SU-DHL-6 (cell line): ENCODE measurements around the gene MED12L.

Experiments used
- H2AFZ ChIP-seq: fragments of 200-600 bp; sonication (generic); 2 replicates; pipeline ENCODE4 v1.6.1; 2014; ENCODE audit warnings: low read depth, mild to moderate bottlenecking, moderate library complexity, mixed read lengths, antibody characterized with exemption, low read length; ENCODE audit not compliant: severe bottlenecking
- H3F3A ChIP-seq: fragments of 200-600 bp; shearing (Covaris generic); 2 replicates; pipeline ENCODE4 v1.6.0; 2016; ENCODE audit warnings: antibody characterized with exemption, mild to moderate bottlenecking; ENCODE audit not compliant: insufficient read depth
- H3K27ac ChIP-seq: fragments of 200-600 bp; sonication (generic); 2 replicates; pipeline ENCODE4 v1.5.1; 2016; ENCODE audit warnings: low read depth, mild to moderate bottlenecking, low read length, moderate library complexity, mixed read lengths
- H3K27me3 ChIP-seq: fragments of 200-600 bp; sonication (generic), shearing (Covaris generic); 2 replicates; pipeline ENCODE4 v1.6.0; 2014; ENCODE audit warnings: mild to moderate bottlenecking, low read length
- H3K36me3 ChIP-seq: fragments of 200-600 bp; sonication (generic); 2 replicates; pipeline ENCODE4 v1.6.1; 2014; ENCODE audit warnings: mild to moderate bottlenecking, low read length, mixed read lengths
- H3K4me2 ChIP-seq: fragments of 300-600, 200-600 bp; shearing (Covaris generic), sonication (generic); 2 replicates; pipeline ENCODE4 v1.6.0; 2014; ENCODE audit warnings: low read length, low read depth, mild to moderate bottlenecking; ENCODE audit not compliant: poor library complexity, severe bottlenecking
- H3K4me3 ChIP-seq: fragments of 200-600 bp; sonication (generic); 2 replicates; pipeline ENCODE4 v1.5.1; 2014; ENCODE audit warnings: antibody characterized with exemption, low read length, mild to moderate bottlenecking, mixed read lengths; ENCODE audit not compliant: insufficient read depth, poor library complexity, severe bottlenecking
- H3K79me2 ChIP-seq: fragments of 200-600 bp; sonication (generic); 2 replicates; pipeline ENCODE4 v1.6.1; 2014; ENCODE audit warnings: mild to moderate bottlenecking, low read length, moderate library complexity; ENCODE audit not compliant: insufficient read depth
- H3K9ac ChIP-seq: fragments of 200-600 bp; sonication (generic); 2 replicates; pipeline ENCODE4 v1.7.0; 2014; ENCODE audit warnings: mild to moderate bottlenecking, low read length
- H3K9me2 ChIP-seq: fragments of 200-600 bp; sonication (generic); replicated peaks from 2 replicates; pipeline ENCODE4 v1.6.1; 2014; ENCODE audit warnings: low read length; ENCODE audit not compliant: insufficient read depth
- H3K9me3 ChIP-seq: fragments of 200-600 bp; sonication (generic); 2 replicates; pipeline ENCODE4 v1.6.1; 2014; ENCODE audit warnings: low read length, mixed read lengths; ENCODE audit not compliant: insufficient read depth
- H4K20me1 ChIP-seq: fragments of 200-600 bp; sonication (generic); 2 replicates; pipeline ENCODE4 v1.6.1; 2014; ENCODE audit warnings: low read depth, mild to moderate bottlenecking, antibody characterized with exemption, low read length, moderate library complexity, mixed read lengths
- EZH2phosphoT487 ChIP-seq: fragments of 200-600 bp; sonication (generic), shearing (Covaris generic); conservative IDR thresholded peaks from 2 replicates; pipeline ENCODE4 v1.6.1; 2018; ENCODE audit warnings: mild to moderate bottlenecking, antibody characterized with exemption, low read length, moderate library complexity, mixed read lengths
- TF ChIP-seq, protein P1 (sequence below): fragments of 200-600 bp; sonication (generic); IDR thresholded peaks from one replicate; pipeline ENCODE4 v1.5.1; 2017; ENCODE audit warnings: antibody characterized with exemption, mild to moderate bottlenecking, low read length, moderate library complexity; ENCODE audit not compliant: insufficient read depth, poor library complexity, severe bottlenecking

Gene MED12L

DNA sequence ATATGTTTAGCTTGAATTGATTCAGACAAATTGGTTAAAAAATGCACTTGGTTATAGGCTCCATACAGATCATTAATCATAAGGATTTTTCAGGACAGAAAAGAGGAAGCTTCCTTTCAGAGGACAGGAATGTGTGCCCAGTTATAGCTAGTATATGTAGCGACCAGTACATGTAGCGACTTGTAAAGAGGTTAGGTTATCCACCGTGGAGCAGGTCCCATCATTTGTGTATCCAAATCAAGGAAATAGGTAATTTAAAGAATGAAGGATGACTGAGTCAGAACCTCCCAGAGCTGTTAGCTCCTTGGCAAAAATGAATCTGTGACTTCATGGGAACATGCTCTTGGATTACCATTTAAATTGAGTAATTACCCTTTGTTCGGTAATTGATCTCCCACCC is 314.9 kb downstream of the MED12L start:
- TF ChIP-seq, protein P1, sequence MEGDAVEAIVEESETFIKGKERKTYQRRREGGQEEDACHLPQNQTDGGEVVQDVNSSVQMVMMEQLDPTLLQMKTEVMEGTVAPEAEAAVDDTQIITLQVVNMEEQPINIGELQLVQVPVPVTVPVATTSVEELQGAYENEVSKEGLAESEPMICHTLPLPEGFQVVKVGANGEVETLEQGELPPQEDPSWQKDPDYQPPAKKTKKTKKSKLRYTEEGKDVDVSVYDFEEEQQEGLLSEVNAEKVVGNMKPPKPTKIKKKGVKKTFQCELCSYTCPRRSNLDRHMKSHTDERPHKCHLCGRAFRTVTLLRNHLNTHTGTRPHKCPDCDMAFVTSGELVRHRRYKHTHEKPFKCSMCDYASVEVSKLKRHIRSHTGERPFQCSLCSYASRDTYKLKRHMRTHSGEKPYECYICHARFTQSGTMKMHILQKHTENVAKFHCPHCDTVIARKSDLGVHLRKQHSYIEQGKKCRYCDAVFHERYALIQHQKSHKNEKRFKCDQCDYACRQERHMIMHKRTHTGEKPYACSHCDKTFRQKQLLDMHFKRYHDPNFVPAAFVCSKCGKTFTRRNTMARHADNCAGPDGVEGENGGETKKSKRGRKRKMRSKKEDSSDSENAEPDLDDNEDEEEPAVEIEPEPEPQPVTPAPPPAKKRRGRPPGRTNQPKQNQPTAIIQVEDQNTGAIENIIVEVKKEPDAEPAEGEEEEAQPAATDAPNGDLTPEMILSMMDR: no peak
- TF ChIP-seq EZH2phosphoT487: no peak
- H3K4me2 ChIP-seq: no peak overlapping the region
- H3K27me3 ChIP-seq: no peaks in the 10 kb centered on the region
- no peak overlapping the region for H3K9ac ChIP-seq
- peaks cover 26% of the 10 kb centered on the region; the same call in 1 of the 2 replicates for H3K36me3 ChIP-seq
- no peaks in the 10 kb centered on the region for H3K9me3 ChIP-seq
- no peaks in the 10 kb centered on the region for H4K20me1 ChIP-seq
- H3K4me3 ChIP-seq: no peak overlapping the region
- no peak overlapping the region for H2AFZ ChIP-seq
- H3K9me2 ChIP-seq: no peaks in the 10 kb centered on the region
- no peak overlapping the region for H3K27ac ChIP-seq
- no peaks in the 10 kb centered on the region for H3K79me2 ChIP-seq
- H3F3A ChIP-seq: peaks cover 2% of the 10 kb centered on the region

DNA sequence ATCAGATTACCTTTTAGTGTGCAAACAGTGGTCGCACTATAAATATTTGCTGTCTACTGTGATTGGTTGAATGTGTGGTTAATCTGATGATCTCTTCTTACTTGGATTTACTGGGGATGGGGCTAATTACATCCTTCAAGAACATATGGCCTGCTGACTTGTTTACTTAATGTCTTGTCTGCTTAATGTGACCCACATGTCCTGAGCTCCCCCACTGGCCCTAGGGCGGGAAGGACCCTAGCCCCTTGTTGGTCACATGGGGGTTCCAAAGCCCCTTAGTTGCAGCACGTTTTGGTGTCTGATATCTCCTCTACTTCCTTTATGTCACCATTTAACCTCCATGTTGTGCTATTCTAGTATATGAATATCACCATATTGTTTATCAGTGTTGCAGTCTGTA is 316.9 kb downstream of the MED12L start:
- no peaks in the 10 kb centered on the region for H3F3A ChIP-seq
- H3K27ac ChIP-seq: no peak overlapping the region
- H3K9me2 ChIP-seq: no peaks in the 10 kb centered on the region

DNA sequence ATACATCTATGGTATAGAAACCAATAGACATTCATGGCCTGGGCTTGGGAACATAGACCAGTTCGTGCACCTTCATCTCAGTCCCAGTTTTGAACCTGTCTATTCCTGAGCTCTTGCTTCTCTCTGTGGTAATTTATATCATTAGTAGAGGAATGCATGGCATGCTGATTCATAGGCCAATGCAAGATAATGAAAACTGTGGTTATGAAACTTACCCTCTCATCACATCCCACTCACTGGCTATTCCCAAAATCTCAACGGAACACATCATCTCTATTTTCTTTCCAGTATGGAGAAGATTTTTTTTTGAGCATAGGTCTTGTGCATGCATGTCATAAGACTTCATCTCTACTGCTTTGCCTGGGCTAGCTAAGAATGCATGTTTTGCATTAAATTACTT is 317.8 kb downstream of the MED12L start:
- no peaks in the 10 kb centered on the region for H3K9me2 ChIP-seq

More for the DNA sequence above, 316.9 kb downstream of the MED12L start:
- H3K4me2 ChIP-seq: no peak overlapping the region
- no peak overlapping the region for H3K9ac ChIP-seq
- no peaks in the 10 kb centered on the region for H4K20me1 ChIP-seq
- TF ChIP-seq, protein P1: no peak
- no peak for TF ChIP-seq EZH2phosphoT487
- H3K9me3 ChIP-seq: no peaks in the 10 kb centered on the region
- H3K79me2 ChIP-seq: no peaks in the 10 kb centered on the region
- peaks cover 23% of the 10 kb centered on the region; the same call in 1 of the 2 replicates for H3K36me3 ChIP-seq
- H2AFZ ChIP-seq: no peak overlapping the region
- H3K4me3 ChIP-seq: no peak overlapping the region
- H3K27me3 ChIP-seq: no peaks in the 10 kb centered on the region

More for the DNA sequence above, 317.8 kb downstream of the MED12L start:
- TF ChIP-seq, protein P1: no peak
- no peak for TF ChIP-seq EZH2phosphoT487
- no peak overlapping the region for H2AFZ ChIP-seq
- H3K27ac ChIP-seq: no peak overlapping the region; the same call in 1 of the 2 replicates
- H3F3A ChIP-seq: no peaks in the 10 kb centered on the region
- no peaks in the 10 kb centered on the region for H3K79me2 ChIP-seq
- peak overlapping the region; percentile 31 for H3K4me2 ChIP-seq
- no peak overlapping the region for H3K9ac ChIP-seq
- H3K27me3 ChIP-seq: no peaks in the 10 kb centered on the region
- no peaks in the 10 kb centered on the region for H3K9me3 ChIP-seq
- no peak overlapping the region for H3K4me3 ChIP-seq
- peaks cover 22% of the 10 kb centered on the region; the same call in 1 of the 2 replicates for H3K36me3 ChIP-seq
- H4K20me1 ChIP-seq: no peaks in the 10 kb centered on the region
